H1 (cell line): Measurements from ENCODE around the gene ITGA11.

Source experiments
- KDM4A ChIP-seq: IDR thresholded peaks from one replicate; pipeline ENCODE4 v1.7.1; 2012; ENCODE audit warnings: low read depth, mild to moderate bottlenecking, moderate library complexity, low read length, inconsistent platforms; ENCODE audit not compliant: severe bottlenecking
- TF ChIP-seq, protein P1 (sequence below), 3 experiments: IDR thresholded peaks; 1 replicate in 2 of 3; 2 replicates in 1 of 3; pipeline versions ENCODE4 v1.5.1 to v1.6.1; 2011; ENCODE audit warnings: low read length in 3 of 3, mild to moderate bottlenecking in 3 of 3, inconsistent platforms in 2 of 3, low read depth in 1 of 3, moderate library complexity in 1 of 3; ENCODE audit not compliant: insufficient read depth in 1 of 3; ENCODE audit errors: control extremely low read depth in 1 of 3

DNA sequence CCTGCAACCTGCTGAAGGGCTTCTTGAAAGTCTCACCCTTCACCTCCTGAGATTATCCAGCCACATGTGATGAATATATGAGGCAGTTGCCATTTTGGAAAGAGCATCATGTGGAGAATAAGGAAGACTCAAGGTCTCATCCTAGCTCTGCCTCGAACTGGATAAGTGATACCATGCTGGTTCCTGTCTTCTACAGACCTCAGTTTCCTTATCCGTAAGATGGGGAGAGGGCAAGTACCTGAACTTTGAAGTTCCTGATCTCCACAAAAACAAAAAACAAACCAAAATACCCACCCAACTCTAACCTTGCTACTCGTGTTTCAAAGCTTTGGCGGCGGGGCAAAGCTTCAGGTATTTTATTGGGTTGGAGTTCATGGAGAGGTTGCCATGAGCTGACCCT lies 31.5 kb upstream of the ITGA11 start:
- no peak for TF ChIP-seq KDM4A
- TF ChIP-seq, protein P1, sequence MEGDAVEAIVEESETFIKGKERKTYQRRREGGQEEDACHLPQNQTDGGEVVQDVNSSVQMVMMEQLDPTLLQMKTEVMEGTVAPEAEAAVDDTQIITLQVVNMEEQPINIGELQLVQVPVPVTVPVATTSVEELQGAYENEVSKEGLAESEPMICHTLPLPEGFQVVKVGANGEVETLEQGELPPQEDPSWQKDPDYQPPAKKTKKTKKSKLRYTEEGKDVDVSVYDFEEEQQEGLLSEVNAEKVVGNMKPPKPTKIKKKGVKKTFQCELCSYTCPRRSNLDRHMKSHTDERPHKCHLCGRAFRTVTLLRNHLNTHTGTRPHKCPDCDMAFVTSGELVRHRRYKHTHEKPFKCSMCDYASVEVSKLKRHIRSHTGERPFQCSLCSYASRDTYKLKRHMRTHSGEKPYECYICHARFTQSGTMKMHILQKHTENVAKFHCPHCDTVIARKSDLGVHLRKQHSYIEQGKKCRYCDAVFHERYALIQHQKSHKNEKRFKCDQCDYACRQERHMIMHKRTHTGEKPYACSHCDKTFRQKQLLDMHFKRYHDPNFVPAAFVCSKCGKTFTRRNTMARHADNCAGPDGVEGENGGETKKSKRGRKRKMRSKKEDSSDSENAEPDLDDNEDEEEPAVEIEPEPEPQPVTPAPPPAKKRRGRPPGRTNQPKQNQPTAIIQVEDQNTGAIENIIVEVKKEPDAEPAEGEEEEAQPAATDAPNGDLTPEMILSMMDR (IDR thresholded peaks at IDR 0.05; ENCODE audit: control extremely low read depth in 1 of 3, insufficient read depth in 1 of 3, low read depth in 1 of 3, low read length in 3 of 3) = no peak
